GM18861 (cell line): ENCODE data around the gene CARD19.
A peak's percentile ranks its signal among the peaks of the same experiment; 100 is the strongest.
"Not testable (repeated sequence)": the region's sequence is repeated elsewhere in the genome, so short reads cannot be mapped to it uniquely, and the experiment has no call there.

Source experiments
- ATAC-seq: cut with Tn5 transposase; IDR thresholded peaks from one replicate; pipeline ENCODE4 v1.9.1; 2021; ENCODE audit not compliant: unreplicated experiment

Gene CARD19

GRCh38 chr9:93129691-93130500 lies 33.9 kb downstream of the CARD19 start:
- no peak for ATAC-seq

- no peak for ATAC-seq
Observed at GRCh38 chr9:93130861-93131481, 35.0 kb downstream of the CARD19 start.

- ATAC-seq = no peak
Observed at GRCh38 chr9:93131599-93132286, 35.7 kb downstream of the CARD19 start.

- ATAC-seq = no peak
Observed at GRCh38 chr9:93132287-93132927, 36.4 kb downstream of the CARD19 start.

GRCh38 chr9:93132946-93133680 lies 37.1 kb downstream of the CARD19 start:
- ATAC-seq = peak; percentile 34

- ATAC-seq = no peak
Observed at GRCh38 chr9:93133681-93134014, 37.6 kb downstream of the CARD19 start.

- peak; percentile 55 for ATAC-seq
Observed at GRCh38 chr9:93134015-93134739, 38.2 kb downstream of the CARD19 start, which contains the start of gene NINJ1. Gene NINJ1, minus strand, starts transcription at chr9:93134251. Its CDS starts 34 bp downstream, at chr9:93134217.

- no peak for ATAC-seq
Observed at GRCh38 chr9:93134740-93135444, 38.9 kb downstream of the CARD19 start.

GRCh38 chr9:93136011-93136440 lies 40.0 kb downstream of the CARD19 start:
- no peak for ATAC-seq

- no peak for ATAC-seq
Observed at GRCh38 chr9:93137362-93137761, 41.3 kb downstream of the CARD19 start.

- no peak for ATAC-seq
Observed at GRCh38 chr9:93138171-93138764, 42.3 kb downstream of the CARD19 start.

- no peak for ATAC-seq
Observed at GRCh38 chr9:93139365-93140182, 43.6 kb downstream of the CARD19 start.

- no peak for ATAC-seq
Observed at GRCh38 chr9:93141771-93142483, 45.9 kb downstream of the CARD19 start.

- peak; percentile 42 for ATAC-seq
Observed at GRCh38 chr9:93143830-93144530, 48.0 kb downstream of the CARD19 start.

GRCh38 chr9:93146696-93147095 lies 50.7 kb downstream of the CARD19 start:
- not testable (repeated sequence) for ATAC-seq

GRCh38 chr9:93147632-93148031 lies 51.6 kb downstream of the CARD19 start:
- ATAC-seq = no peak

GRCh38 chr9:93148721-93149120 lies 52.7 kb downstream of the CARD19 start:
- ATAC-seq = no peak
